ENCODE measurements around the gene MAP7. TPM values are rescaled to one million over a fixed set of nuclear protein-coding genes. Genes with fewer than 3 reads are reported as not detected.

MAP7 gene
- total and polyA plus RNA-seq, 9 of the 15 experiments (the other 6 are each of a cell fraction or from before 2014, with no cell fraction given) = 0.76 to 7.7 (median 3.9) TPM

DNA sequence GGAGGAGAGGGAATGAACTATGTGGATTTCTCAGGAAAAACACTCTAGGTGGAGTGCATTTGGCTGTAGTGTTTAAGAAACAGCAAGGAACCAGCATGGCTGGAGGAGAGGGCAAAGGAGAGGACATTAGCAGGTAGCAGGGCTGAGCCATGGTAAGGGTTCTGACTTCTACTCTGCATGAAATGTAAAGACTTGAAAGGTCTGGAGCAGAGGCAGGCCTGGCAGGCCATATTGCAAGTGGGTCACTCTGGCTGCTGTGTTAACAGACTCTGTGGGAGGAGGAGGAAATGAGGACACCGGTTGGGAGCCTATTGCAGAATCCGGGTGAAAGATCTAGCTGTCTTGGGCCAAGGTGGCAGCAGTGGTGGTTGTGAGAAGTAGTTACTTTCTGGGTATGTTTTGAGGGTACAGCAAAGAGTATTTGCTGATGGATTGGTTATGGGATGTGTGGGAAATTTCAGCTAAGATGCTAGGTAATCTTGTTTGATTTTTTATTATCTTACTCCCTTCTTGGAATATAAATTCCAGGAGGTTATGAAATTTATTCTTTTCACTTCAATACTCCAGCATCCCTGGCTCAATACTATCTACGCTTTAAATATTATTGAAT, 144.7 kb downstream of the MAP7 start (continued):
- TF ChIP-seq NR2C1 (IDR thresholded peaks at IDR 0.05) (no peak), NR2C1 (tag; IDR thresholded peaks at IDR 0.05) (peak; percentile 55), ZNF589 (CRISPR knock-in tag; IDR thresholded peaks at IDR 0.05; ENCODE audit: low read depth) (peak; percentile 96), RBM14 (IDR thresholded peaks at IDR 0.05; ENCODE audit: borderline replicate concordance, insufficient read depth, low read depth, low read length) (no peak), KLF16 (IDR thresholded peaks at IDR 0.05) (no peak), ZNF512 (tag; IDR thresholded peaks at IDR 0.05) (no peak), GATAD2B (IDR thresholded peaks at IDR 0.05; ENCODE audit: borderline replicate concordance) (no peak), TEAD2 (tag; IDR thresholded peaks at IDR 0.05) (peak; percentile 9; the same call in 1 of the 2 replicates), FOXM1 (IDR thresholded peaks at IDR 0.05; ENCODE audit: low read depth) (no peak), FOXM1 (CRISPR knock-in tag; IDR thresholded peaks at IDR 0.05; ENCODE audit: low read depth) (no peak), DMBX1 (CRISPR knock-in tag; IDR thresholded peaks at IDR 0.05; ENCODE audit: borderline replicate concordance) (peak; percentile 90; the same call in 1 of the 2 replicates), ZNF695 (CRISPR knock-in tag; IDR thresholded peaks at IDR 0.05) (no peak), ILF3 (IDR thresholded peaks at IDR 0.05; ENCODE audit: borderline replicate concordance) (no peak), SIN3B (IDR thresholded peaks at IDR 0.05; ENCODE audit: low read depth) (no peak), ZNF699 (CRISPR knock-in tag; IDR thresholded peaks at IDR 0.05; ENCODE audit: insufficient replicate concordance) (no peak), ZNF584 (CRISPR knock-in tag; IDR thresholded peaks at IDR 0.05; ENCODE audit: low read depth) (peak; percentile 90), NEUROD1 (IDR thresholded peaks at IDR 0.05; ENCODE audit: borderline replicate concordance, low read depth, low read length, partially characterized antibody) (no peak), ZNF76 (CRISPR knock-in tag; IDR thresholded peaks at IDR 0.05; ENCODE audit: borderline replicate concordance) (peak; percentile 49; the same call in 1 of the 2 replicates), KLF10 (CRISPR knock-in tag; IDR thresholded peaks at IDR 0.05) (0 out of 2 replicates have a peak, but pooled peaks have one; percentile 19), NFIX (CRISPR knock-in tag; IDR thresholded peaks at IDR 0.05; ENCODE audit: low read depth) (no peak), PTBP1 (IDR thresholded peaks at IDR 0.05; ENCODE audit: low read depth, low read length) (no peak)
- TF ChIP-seq, protein P1, sequence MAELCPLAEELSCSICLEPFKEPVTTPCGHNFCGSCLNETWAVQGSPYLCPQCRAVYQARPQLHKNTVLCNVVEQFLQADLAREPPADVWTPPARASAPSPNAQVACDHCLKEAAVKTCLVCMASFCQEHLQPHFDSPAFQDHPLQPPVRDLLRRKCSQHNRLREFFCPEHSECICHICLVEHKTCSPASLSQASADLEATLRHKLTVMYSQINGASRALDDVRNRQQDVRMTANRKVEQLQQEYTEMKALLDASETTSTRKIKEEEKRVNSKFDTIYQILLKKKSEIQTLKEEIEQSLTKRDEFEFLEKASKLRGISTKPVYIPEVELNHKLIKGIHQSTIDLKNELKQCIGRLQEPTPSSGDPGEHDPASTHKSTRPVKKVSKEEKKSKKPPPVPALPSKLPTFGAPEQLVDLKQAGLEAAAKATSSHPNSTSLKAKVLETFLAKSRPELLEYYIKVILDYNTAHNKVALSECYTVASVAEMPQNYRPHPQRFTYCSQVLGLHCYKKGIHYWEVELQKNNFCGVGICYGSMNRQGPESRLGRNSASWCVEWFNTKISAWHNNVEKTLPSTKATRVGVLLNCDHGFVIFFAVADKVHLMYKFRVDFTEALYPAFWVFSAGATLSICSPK (IDR thresholded peaks at IDR 0.05; ENCODE audit: borderline replicate concordance) = no peak
- TF ChIP-seq, protein P2, sequence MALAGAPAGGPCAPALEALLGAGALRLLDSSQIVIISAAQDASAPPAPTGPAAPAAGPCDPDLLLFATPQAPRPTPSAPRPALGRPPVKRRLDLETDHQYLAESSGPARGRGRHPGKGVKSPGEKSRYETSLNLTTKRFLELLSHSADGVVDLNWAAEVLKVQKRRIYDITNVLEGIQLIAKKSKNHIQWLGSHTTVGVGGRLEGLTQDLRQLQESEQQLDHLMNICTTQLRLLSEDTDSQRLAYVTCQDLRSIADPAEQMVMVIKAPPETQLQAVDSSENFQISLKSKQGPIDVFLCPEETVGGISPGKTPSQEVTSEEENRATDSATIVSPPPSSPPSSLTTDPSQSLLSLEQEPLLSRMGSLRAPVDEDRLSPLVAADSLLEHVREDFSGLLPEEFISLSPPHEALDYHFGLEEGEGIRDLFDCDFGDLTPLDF (CRISPR knock-in tag; IDR thresholded peaks at IDR 0.05) = no peak
- TF ChIP-seq, protein P3, sequence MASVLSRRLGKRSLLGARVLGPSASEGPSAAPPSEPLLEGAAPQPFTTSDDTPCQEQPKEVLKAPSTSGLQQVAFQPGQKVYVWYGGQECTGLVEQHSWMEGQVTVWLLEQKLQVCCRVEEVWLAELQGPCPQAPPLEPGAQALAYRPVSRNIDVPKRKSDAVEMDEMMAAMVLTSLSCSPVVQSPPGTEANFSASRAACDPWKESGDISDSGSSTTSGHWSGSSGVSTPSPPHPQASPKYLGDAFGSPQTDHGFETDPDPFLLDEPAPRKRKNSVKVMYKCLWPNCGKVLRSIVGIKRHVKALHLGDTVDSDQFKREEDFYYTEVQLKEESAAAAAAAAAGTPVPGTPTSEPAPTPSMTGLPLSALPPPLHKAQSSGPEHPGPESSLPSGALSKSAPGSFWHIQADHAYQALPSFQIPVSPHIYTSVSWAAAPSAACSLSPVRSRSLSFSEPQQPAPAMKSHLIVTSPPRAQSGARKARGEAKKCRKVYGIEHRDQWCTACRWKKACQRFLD (CRISPR knock-in tag; IDR thresholded peaks at IDR 0.05) = peak; percentile 74; the same call in 1 of the 2 replicates
